ENCODE measurements around the gene VWA8. TPM values are rescaled to one million over a fixed set of nuclear protein-coding genes. Genes with fewer than 3 reads are reported as not detected.
"Not testable (repeated sequence)": the region's sequence is repeated elsewhere in the genome, so short reads cannot be mapped to it uniquely, and the experiment has no call there.

Gene VWA8
- total RNA-seq, 1 donor from 2014 or later: 14.6 TPM

DNA sequence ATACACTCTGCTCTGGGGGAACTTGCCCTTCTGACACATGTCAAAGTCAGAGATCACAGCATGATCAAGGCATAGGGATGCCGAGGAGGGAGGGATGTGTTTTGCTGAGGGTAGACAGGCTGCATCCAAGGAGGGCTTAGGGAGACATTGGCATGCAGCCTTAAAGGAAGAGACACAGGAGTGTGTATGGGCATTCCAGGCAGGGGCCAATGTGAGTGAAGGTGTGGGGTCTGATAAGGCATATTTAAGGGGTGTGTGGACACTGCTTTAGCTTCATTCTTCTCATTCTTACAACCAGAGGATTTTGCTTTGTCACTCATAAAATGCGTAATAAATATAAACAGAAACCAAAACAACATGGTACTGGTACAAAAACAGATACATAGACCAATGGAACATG lies 310.2 kb downstream of the VWA8 start:
- no peak for DNase-seq (ENCODE audit: low read depth)

DNA sequence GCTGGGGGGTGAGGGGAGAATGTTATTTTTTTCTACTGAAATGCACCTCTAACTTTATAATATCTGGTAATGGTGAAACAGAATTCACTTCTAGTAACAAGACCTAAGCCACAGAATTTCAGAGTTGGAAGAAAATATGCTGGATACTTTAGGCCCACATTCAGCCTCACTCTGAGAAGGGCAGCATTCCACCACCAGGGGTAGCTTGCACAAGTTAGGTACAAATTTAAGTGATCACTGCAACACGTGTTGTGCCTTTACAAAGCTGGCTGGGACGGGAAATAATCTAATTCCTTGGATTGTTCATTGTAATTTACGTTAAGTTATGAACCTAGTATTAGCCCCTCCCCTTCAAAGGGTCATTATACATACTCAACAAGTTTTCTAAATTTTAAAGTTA lies 311.2 kb downstream of the VWA8 start:
- Histone ChIP-seq H3K27me3 (ENCODE audit: control insufficient read depth, insufficient read depth, low read length) (no peaks in the 10 kb centered on the region), H3K4me3 (ENCODE audit: low read depth, low read length) (no peak overlapping the region), H3K36me3 (ENCODE audit: control insufficient read depth, insufficient read depth, low read length) (no peaks in the 10 kb centered on the region)
- TF ChIP-seq, protein P1, sequence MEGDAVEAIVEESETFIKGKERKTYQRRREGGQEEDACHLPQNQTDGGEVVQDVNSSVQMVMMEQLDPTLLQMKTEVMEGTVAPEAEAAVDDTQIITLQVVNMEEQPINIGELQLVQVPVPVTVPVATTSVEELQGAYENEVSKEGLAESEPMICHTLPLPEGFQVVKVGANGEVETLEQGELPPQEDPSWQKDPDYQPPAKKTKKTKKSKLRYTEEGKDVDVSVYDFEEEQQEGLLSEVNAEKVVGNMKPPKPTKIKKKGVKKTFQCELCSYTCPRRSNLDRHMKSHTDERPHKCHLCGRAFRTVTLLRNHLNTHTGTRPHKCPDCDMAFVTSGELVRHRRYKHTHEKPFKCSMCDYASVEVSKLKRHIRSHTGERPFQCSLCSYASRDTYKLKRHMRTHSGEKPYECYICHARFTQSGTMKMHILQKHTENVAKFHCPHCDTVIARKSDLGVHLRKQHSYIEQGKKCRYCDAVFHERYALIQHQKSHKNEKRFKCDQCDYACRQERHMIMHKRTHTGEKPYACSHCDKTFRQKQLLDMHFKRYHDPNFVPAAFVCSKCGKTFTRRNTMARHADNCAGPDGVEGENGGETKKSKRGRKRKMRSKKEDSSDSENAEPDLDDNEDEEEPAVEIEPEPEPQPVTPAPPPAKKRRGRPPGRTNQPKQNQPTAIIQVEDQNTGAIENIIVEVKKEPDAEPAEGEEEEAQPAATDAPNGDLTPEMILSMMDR (IDR thresholded peaks at IDR 0.05; ENCODE audit: insufficient read depth, low read length, poor library complexity, severe bottlenecking): peak; percentile 35
- DNase-seq (ENCODE audit: low read depth): no peak

More for the DNA sequence above, 310.2 kb downstream of the VWA8 start:
- H3K36me3 ChIP-seq (ENCODE audit: control insufficient read depth, insufficient read depth, low read length): no peaks in the 10 kb centered on the region
- TF ChIP-seq, protein P1 (IDR thresholded peaks at IDR 0.05; ENCODE audit: insufficient read depth, low read length, poor library complexity, severe bottlenecking): no peak
- no peaks in the 10 kb centered on the region for H3K27me3 ChIP-seq (ENCODE audit: control insufficient read depth, insufficient read depth, low read length)
- H3K4me3 ChIP-seq (ENCODE audit: low read depth, low read length): no peak overlapping the region

DNA sequence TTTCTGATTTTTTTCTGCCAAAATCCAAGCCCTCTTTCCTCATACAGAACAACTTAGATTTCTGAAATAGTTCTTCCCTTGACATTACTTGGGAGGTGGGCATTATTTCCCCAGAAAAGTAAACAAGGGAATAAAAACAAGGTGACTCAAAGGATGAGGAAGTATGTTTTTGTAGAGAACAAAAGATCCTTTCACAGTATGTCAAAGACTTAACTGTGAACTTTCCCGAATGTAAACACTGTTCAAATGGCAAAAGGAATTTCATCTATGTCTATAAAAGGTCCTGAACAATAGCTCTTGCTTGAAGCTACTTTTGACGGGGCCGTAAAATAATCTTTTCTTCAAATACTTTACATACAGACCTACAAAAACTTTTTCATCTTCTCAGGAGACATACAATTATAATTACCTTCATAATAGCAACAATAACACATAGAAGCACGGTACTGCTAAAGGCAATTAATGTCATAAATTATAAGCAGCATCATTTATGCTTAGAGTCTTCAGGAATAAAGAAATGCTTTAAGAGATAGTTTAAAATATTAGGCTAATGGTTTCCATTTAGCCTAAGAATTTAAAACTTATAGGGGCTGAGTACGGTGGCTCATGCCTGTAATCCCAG lies 312.5 kb downstream of the VWA8 start:
- Histone ChIP-seq H3K27me3 (ENCODE audit: control insufficient read depth, insufficient read depth, low read length) (no peaks in the 10 kb centered on the region), H3K36me3 (ENCODE audit: control insufficient read depth, insufficient read depth, low read length) (no peaks in the 10 kb centered on the region), H3K4me3 (ENCODE audit: low read depth, low read length) (no peak overlapping the region)
- TF ChIP-seq, protein P1 (IDR thresholded peaks at IDR 0.05; ENCODE audit: insufficient read depth, low read length, poor library complexity, severe bottlenecking): no peak
- DNase-seq (ENCODE audit: low read depth): peak; percentile 70

DNA sequence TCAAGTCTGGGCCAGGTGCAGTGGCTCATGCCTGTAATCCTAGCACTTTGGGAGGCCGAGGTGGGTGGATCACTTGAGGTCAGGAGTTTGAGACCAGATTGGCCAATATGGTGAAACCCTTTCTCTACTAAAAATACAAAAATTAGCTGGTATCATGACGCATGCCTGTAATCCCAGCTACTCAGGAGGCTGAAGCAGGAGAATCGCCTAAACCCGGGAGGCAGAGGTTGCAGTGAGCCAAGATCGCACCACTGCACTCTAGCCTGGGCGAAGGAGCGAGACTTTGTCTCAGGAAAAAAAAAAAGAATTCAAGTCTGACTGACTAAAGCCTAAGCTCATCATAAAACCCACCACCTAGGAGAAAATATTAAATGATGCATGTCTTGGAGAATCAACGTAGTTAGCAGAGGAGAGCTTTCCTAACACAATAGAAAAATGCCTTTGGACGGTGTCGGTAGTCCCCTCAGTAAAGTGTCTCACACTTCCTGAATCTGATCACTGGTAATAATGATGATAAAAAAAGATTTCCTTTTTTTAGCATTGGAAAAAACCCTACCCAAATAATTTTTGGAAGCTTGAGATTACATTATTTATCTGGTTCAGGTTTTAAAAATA lies 313.1 kb downstream of the VWA8 start:
- H3K36me3 ChIP-seq (ENCODE audit: control insufficient read depth, insufficient read depth, low read length); H3K27me3 ChIP-seq (ENCODE audit: control insufficient read depth, insufficient read depth, low read length); DNase-seq (ENCODE audit: low read depth); H3K4me3 ChIP-seq (ENCODE audit: low read depth, low read length): not testable (repeated sequence)

DNA sequence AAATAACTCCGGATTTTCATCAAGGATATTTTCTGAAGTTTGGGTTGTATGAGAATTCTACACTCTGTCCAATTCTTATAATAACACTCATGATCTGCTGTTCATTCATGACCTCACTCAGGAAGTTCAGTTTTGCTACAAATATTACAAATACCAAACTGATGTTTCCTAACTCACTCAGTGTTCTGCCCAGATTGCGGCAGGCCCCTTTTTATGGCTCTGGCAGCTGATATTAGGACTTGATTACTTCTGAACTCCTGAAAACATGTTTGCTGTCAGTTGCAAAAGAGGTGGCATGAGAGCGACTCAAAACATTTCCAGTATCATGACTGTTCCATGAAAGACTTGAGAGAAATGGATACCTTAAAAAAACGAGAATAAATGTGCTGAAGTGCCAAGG lies 315.6 kb downstream of the VWA8 start:
- Histone ChIP-seq H3K36me3 (ENCODE audit: control insufficient read depth, insufficient read depth, low read length) (no peaks in the 10 kb centered on the region), H3K27me3 (ENCODE audit: control insufficient read depth, insufficient read depth, low read length) (no peaks in the 10 kb centered on the region), H3K4me3 (ENCODE audit: low read depth, low read length) (no peak overlapping the region)
- DNase-seq (ENCODE audit: low read depth): peak; percentile 31
- TF ChIP-seq, protein P1 (IDR thresholded peaks at IDR 0.05; ENCODE audit: insufficient read depth, low read length, poor library complexity, severe bottlenecking): no peak

DNA sequence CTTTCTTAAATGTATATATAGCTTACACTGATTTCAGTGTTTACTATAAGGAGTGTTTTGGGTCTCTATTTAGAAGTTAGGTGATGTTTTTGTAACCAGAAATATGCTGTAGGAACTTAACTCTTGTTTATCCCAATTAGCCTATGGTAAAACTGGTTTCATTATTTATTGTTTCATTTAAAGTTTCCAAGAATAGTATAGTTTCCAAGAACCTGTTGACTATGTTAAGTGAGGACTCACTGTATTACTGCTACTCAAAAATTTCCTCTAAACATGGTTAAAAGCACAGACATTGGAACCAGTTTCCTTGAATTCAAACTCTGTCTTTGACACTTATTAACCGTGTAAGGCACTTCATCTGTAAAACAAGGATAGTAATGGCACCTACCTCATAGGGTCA lies 316.2 kb downstream of the VWA8 start:
- H3K27me3 ChIP-seq (ENCODE audit: control insufficient read depth, insufficient read depth, low read length): no peaks in the 10 kb centered on the region
- TF ChIP-seq, protein P1 (IDR thresholded peaks at IDR 0.05; ENCODE audit: insufficient read depth, low read length, poor library complexity, severe bottlenecking): no peak
- H3K36me3 ChIP-seq (ENCODE audit: control insufficient read depth, insufficient read depth, low read length): no peaks in the 10 kb centered on the region
- no peak for DNase-seq (ENCODE audit: low read depth)
- no peak overlapping the region for H3K4me3 ChIP-seq (ENCODE audit: low read depth, low read length)
